Fibroblast of lung (primary cell): ENCODE results near the gene DOK3. TPM values are rescaled to one million over a fixed set of nuclear protein-coding genes. Genes with fewer than 3 reads are reported as not detected.
"Not testable (repeated sequence)": the region's sequence is repeated elsewhere in the genome, so short reads cannot be mapped to it uniquely, and the experiment has no call there.

Experiments used
- DNase-seq, 2 donors: peaks; one replicate each; pipeline versions ENCODE4 v3.0.0 to v3.0.0-alpha.2; 2010; ENCODE audit warnings: low read depth in 2 of 2
- H2AFZ ChIP-seq: 2 replicates; pipeline ENCODE4 v1.5.1; 2012; ENCODE audit warnings: low read length, control low read depth, inconsistent platforms
- H3K27ac ChIP-seq: 2 replicates; pipeline ENCODE4 v1.5.1; 2011; ENCODE audit warnings: low read length, control low read depth; ENCODE audit not compliant: insufficient read depth
- H3K27me3 ChIP-seq: 2 replicates; pipeline ENCODE4 v1.5.1; 2011; ENCODE audit warnings: mild to moderate bottlenecking, low read length; ENCODE audit not compliant: control insufficient read depth, insufficient read depth
- H3K36me3 ChIP-seq: 2 replicates; pipeline ENCODE4 v1.5.1; 2011; ENCODE audit warnings: low read length; ENCODE audit not compliant: control insufficient read depth, insufficient read depth
- H3K4me1 ChIP-seq: 2 replicates; pipeline ENCODE4 v1.5.1; 2011; ENCODE audit warnings: low read length; ENCODE audit not compliant: control insufficient read depth, insufficient read depth; ENCODE audit errors: extremely low read depth
- H3K4me2 ChIP-seq: 2 replicates; pipeline ENCODE4 v1.5.1; 2011; ENCODE audit warnings: low read length, control low read depth; ENCODE audit not compliant: insufficient read depth; ENCODE audit errors: extremely low read depth
- H3K4me3 ChIP-seq, 4 experiments: fragments of 200-600 bp in 1 of 4; sonication (generic) in 1 of 4; replicated peaks in 1 of 4; 2 replicates each; pipeline ENCODE4 v1.5.1; 2011 to 2016; ENCODE audit warnings: low read length in 4 of 4, low read depth in 3 of 4, mild to moderate bottlenecking in 3 of 4, control low read depth in 2 of 4, inconsistent platforms in 1 of 4, mixed read lengths in 1 of 4; ENCODE audit not compliant: insufficient read depth in 1 of 4; ENCODE audit errors: control extremely low read depth in 1 of 4
- H3K79me2 ChIP-seq: 2 replicates; pipeline ENCODE4 v1.5.1; 2012; ENCODE audit warnings: mild to moderate bottlenecking, low read length, inconsistent platforms; ENCODE audit not compliant: control insufficient read depth, insufficient read depth
- H3K9ac ChIP-seq: 2 replicates; pipeline ENCODE4 v1.5.1; 2011; ENCODE audit warnings: mild to moderate bottlenecking, low read length, control low read depth; ENCODE audit not compliant: insufficient read depth
- H3K9me3 ChIP-seq: 2 replicates; pipeline ENCODE4 v1.5.1; 2012; ENCODE audit warnings: low read depth, low read length; ENCODE audit not compliant: control insufficient read depth, insufficient read depth
- H4K20me1 ChIP-seq: 2 replicates; pipeline ENCODE4 v1.5.1; 2011; ENCODE audit warnings: low read length; ENCODE audit not compliant: control insufficient read depth, insufficient read depth; ENCODE audit errors: extremely low read depth
- EZH2 ChIP-seq: IDR thresholded peaks from 2 replicates; pipeline ENCODE4 v1.5.1; 2012; ENCODE audit warnings: low read length, control low read depth, mild to moderate bottlenecking; ENCODE audit errors: missing control alignments
- polyA plus RNA-seq, 2 donors: library from polyadenylated mRNA; depleted of rRNA in 1 of 2; stranded (reverse) in 1 of 2; unstranded in 1 of 2; fragments of >200 nt; gene quantifications; 2 replicates each; pipeline ENCODE4 v1.2.1, GENCODE V29; 2011 to 2012; ENCODE audit warnings: missing spikeins in 1 of 2
- total RNA-seq: library from RNA; depleted of rRNA; stranded (reverse); fragments of >200 nt; gene quantifications from 2 replicates; pipeline ENCODE4 v1.2.1, GENCODE V29; 2014
- TF ChIP-seq, protein P1 (sequence below), 2 donors: IDR thresholded peaks in 1 of 2; conservative IDR thresholded peaks in 1 of 2; 1 replicate in 1 of 2; 2 replicates in 1 of 2; pipeline ENCODE4 v1.5.1; 2011 to 2012; ENCODE audit warnings: low read length in 2 of 2, control low read depth in 1 of 2, inconsistent platforms in 1 of 2, low read depth in 1 of 2, mild to moderate bottlenecking in 1 of 2

The DOK3 gene
- total and polyA plus RNA-seq, 2 donors (not counting 1 experiment from before 2014, with no cell fraction given): 0.99 to 1.5 TPM

DNA sequence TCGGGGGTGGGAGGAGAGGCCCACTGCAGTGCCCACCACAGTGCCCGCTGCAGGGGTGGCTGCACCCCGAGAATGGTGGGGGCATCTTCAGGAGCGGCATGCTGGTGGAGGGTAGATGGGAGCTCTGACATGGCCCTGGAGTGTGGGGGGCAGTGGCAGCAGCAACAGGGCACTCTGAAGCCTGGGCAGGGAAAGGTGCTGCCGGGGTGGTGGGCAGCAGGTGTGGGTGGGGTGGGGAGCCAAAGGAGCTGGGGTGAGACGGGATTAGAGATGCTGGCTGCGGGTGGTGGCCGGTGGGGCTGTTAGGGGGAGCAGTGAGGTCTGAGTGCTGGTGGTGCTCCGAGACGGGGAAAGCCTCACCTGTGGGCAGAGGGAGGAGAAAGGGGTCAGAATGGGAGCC lies 26.8 kb upstream of the DOK3 start:
- DNase-seq: no peak
- H3K4me3 ChIP-seq: no peak overlapping the region
- H3K9ac ChIP-seq: no peak overlapping the region
- no peaks in the 10 kb centered on the region for H4K20me1 ChIP-seq
- H3K79me2 ChIP-seq: peaks cover 32% of the 10 kb centered on the region
- no peak overlapping the region for H3K4me2 ChIP-seq
- H3K4me1 ChIP-seq: peaks cover 28% of the 10 kb centered on the region
- no peaks in the 10 kb centered on the region for H3K9me3 ChIP-seq
- no peak overlapping the region for H3K27ac ChIP-seq
- no peak for TF ChIP-seq EZH2
- TF ChIP-seq, protein P1, sequence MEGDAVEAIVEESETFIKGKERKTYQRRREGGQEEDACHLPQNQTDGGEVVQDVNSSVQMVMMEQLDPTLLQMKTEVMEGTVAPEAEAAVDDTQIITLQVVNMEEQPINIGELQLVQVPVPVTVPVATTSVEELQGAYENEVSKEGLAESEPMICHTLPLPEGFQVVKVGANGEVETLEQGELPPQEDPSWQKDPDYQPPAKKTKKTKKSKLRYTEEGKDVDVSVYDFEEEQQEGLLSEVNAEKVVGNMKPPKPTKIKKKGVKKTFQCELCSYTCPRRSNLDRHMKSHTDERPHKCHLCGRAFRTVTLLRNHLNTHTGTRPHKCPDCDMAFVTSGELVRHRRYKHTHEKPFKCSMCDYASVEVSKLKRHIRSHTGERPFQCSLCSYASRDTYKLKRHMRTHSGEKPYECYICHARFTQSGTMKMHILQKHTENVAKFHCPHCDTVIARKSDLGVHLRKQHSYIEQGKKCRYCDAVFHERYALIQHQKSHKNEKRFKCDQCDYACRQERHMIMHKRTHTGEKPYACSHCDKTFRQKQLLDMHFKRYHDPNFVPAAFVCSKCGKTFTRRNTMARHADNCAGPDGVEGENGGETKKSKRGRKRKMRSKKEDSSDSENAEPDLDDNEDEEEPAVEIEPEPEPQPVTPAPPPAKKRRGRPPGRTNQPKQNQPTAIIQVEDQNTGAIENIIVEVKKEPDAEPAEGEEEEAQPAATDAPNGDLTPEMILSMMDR (conservative IDR thresholded peaks at IDR 0.05 in 1 of 2, IDR thresholded peaks at IDR 0.05 in 1 of 2; ENCODE audit: low read depth in 1 of 2, low read length in 2 of 2): no peak
- no peak overlapping the region for H2AFZ ChIP-seq
- H3K36me3 ChIP-seq: peaks cover 29% of the 10 kb centered on the region
- no peaks in the 10 kb centered on the region for H3K27me3 ChIP-seq

DNA sequence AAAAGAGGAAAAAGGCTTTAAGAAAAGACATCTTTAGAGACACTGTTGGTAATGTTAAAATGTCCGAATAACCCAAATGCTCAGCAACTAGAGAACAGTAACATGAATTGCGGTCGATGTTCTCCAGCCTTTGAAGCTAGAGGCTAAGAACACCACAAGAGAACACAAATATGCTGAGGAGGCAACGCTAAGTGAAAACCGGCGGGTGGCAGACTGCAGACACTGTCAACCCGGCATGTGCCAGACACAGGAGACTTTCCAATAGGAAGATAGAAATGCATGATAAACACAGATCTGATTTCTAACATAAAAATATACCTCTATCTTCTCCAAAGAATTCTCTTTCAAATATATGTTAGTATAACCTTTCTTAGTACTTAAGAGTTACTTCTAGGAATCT lies 25.5 kb upstream of the DOK3 start:
- no peak overlapping the region for H3K27ac ChIP-seq

DNA sequence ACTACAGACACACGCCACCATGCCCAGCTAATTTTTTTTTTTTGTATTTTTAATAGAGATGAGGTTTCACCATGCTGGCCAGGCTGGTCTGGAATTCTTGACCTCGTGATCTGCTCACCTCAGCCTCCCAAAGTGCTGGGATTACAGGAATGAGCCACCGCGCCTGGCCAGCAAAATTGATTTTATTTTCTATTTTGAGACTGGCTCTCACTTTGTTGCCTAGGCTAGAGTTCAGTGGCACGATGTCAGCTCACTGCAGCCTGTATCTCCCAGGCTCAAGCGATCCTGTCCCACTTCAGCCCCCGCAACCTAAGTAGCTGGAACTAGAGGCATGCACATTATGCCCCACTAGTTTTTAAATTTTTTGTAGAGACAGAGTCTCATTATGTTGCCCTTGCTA lies 24.8 kb upstream of the DOK3 start:
- not testable (repeated sequence) for H2AFZ ChIP-seq, DNase-seq, H3K4me3 ChIP-seq, H4K20me1 ChIP-seq, H3K27me3 ChIP-seq, H3K9me3 ChIP-seq, H3K9ac ChIP-seq, H3K4me2 ChIP-seq, H3K27ac ChIP-seq
- Histone ChIP-seq H3K36me3 (peaks cover 40% of the 10 kb centered on the region), H3K4me1 (peaks cover 24% of the 10 kb centered on the region), H3K79me2 (peaks cover 20% of the 10 kb centered on the region)

More for the DNA sequence above, 25.5 kb upstream of the DOK3 start:
- Histone ChIP-seq H3K36me3 (peaks cover 37% of the 10 kb centered on the region), H4K20me1 (no peaks in the 10 kb centered on the region), H3K79me2 (peaks cover 22% of the 10 kb centered on the region), H3K9ac (no peak overlapping the region), H3K4me2 (no peak overlapping the region), H2AFZ (no peak overlapping the region), H3K4me1 (peaks cover 28% of the 10 kb centered on the region), H3K4me3 (no peak overlapping the region), H3K9me3 (no peaks in the 10 kb centered on the region), H3K27me3 (no peaks in the 10 kb centered on the region)
- TF ChIP-seq, protein P1 (conservative IDR thresholded peaks at IDR 0.05 in 1 of 2, IDR thresholded peaks at IDR 0.05 in 1 of 2; ENCODE audit: low read depth in 1 of 2, low read length in 2 of 2): no peak
- TF ChIP-seq EZH2: no peak
- DNase-seq: no peak
